Duodenal mucosa (tissue), 2 donors: ENCODE measurements around the gene DNTT.

Source experiments
- H3K27ac ChIP-seq: one replicate; pipeline ENCODE4 v1.7.0; 2013; ENCODE audit warnings: low read depth, low read length
- H3K27me3 ChIP-seq, 2 donors: one replicate each; pipeline ENCODE4 v1.7.0; 2013; ENCODE audit warnings: low read length in 2 of 2, control low read depth in 1 of 2; ENCODE audit not compliant: insufficient read depth in 2 of 2, control insufficient read depth in 1 of 2
- H3K36me3 ChIP-seq, 2 donors: one replicate each; pipeline ENCODE4 v1.7.0; 2013; ENCODE audit warnings: low read length in 2 of 2, control low read depth in 1 of 2; ENCODE audit not compliant: insufficient read depth in 2 of 2, control insufficient read depth in 1 of 2
- H3K4me1 ChIP-seq, 2 donors: one replicate each; pipeline ENCODE4 v1.7.0; 2013; ENCODE audit warnings: low read length in 2 of 2, control low read depth in 1 of 2; ENCODE audit not compliant: insufficient read depth in 2 of 2, control insufficient read depth in 1 of 2
- H3K4me3 ChIP-seq, 2 donors: one replicate each; pipeline ENCODE4 v1.7.0; 2013; ENCODE audit warnings: low read length in 2 of 2, low read depth in 1 of 2
- H3K9ac ChIP-seq, 2 donors: one replicate each; pipeline ENCODE4 v1.7.0; 2013; ENCODE audit warnings: low read length in 2 of 2, low read depth in 1 of 2
- H3K9me3 ChIP-seq, 2 donors: one replicate each; pipeline ENCODE4 v1.7.0; 2013; ENCODE audit warnings: low read length in 2 of 2, control low read depth in 1 of 2; ENCODE audit not compliant: control insufficient read depth in 1 of 2

The DNTT gene

DNA sequence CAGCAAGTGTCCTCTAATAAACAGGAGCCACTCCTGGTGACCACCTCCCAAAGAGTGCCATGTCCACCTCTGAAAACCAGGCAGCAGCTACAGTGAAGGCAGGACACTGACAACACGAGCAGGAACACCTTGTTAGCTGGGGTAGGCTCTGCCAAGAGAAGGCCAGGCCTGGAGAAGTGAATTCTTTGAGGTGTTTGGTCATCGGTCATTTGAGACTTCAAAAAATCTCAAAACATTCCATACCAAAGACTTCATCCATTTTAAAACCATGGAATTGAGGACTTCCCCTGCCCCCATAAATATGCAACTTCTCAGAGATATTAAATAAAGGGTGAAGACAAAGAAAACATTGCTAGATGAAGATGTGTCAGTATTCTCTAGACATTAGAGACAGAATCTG is 82.9 kb downstream of the DNTT start:
- no peaks in the 10 kb centered on the region for H3K4me1 ChIP-seq
- H3K27ac ChIP-seq = no peak overlapping the region
- H3K27me3 ChIP-seq = no peaks in the 10 kb centered on the region
- H3K9ac ChIP-seq = no peak overlapping the region
- H3K4me3 ChIP-seq = no peak overlapping the region
- H3K36me3 ChIP-seq = no peaks in the 10 kb centered on the region
- H3K9me3 ChIP-seq = no peaks in the 10 kb centered on the region

DNA sequence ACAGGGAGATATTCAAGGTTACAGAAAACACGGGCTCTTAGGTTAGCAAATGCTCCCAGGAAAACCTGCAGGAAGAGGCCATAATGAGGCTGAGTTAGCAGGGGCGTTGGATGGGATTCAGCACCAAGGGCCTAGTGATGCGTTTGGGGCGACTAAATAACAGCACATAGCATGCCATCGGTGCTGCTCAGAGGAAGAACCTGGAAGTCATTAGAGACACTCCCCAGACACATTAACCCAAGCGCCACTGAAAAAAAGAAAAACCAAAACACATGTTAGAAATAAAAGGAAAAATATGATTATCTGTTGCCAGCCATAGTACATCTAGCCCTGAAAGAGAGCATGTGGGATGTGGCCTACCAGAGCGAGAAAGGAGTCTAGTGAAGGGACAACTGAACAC is 83.4 kb downstream of the DNTT start:
- no peak overlapping the region for H3K27ac ChIP-seq
- H3K9me3 ChIP-seq = no peaks in the 10 kb centered on the region
- H3K27me3 ChIP-seq = no peaks in the 10 kb centered on the region
- no peaks in the 10 kb centered on the region for H3K36me3 ChIP-seq
- H3K9ac ChIP-seq = no peak overlapping the region
- no peaks in the 10 kb centered on the region for H3K4me1 ChIP-seq
- no peak overlapping the region for H3K4me3 ChIP-seq
